Stomach (tissue), 9 donors: ENCODE results near the gene TMEM132E. TPM values are rescaled to one million over a fixed set of nuclear protein-coding genes. Genes with fewer than 3 reads are reported as not detected.

Source experiments
- DNase-seq, 2 donors: peaks; one replicate each; pipeline versions ENCODE4 v3.0.0 to v3.0.0-alpha.2; 2013 to 2019
- H3K27ac ChIP-seq, 5 donors: fragments of 200-600 bp in 4 of 5; sonication (generic) in 4 of 5; one replicate each; pipeline ENCODE4 v1.5.1; 2013 to 2019; ENCODE audit warnings: mild to moderate bottlenecking in 1 of 5, moderate library complexity in 1 of 5
- H3K27me3 ChIP-seq, 3 donors: fragments of 200-600 bp; sonication (generic); one replicate each; pipeline ENCODE4 v1.5.1; 2017 to 2019; ENCODE audit warnings: mixed run types in 1 of 3
- H3K36me3 ChIP-seq, 4 donors: fragments of 200-600 bp; sonication (generic); 1 replicate in 3 of 4; 2 replicates in 1 of 4; pipeline ENCODE4 v1.5.1; 2016 to 2019
- H3K4me1 ChIP-seq, 4 donors: fragments of 200-600 bp; sonication (generic); one replicate each; pipeline ENCODE4 v1.5.1; 2016 to 2019
- H3K4me3 ChIP-seq, 4 donors: fragments of 200-600 bp; sonication (generic) in 3 of 4; one replicate each; pipeline ENCODE4 v1.5.1; 2016 to 2019; ENCODE audit warnings: mild to moderate bottlenecking in 1 of 4
- H3K9me3 ChIP-seq, 4 donors: fragments of 200-600 bp; sonication (generic); one replicate each; pipeline ENCODE4 v1.5.1; 2016 to 2019
- EP300 ChIP-seq: sonication (generic); formaldehyde crosslinking; IDR thresholded peaks from one replicate; pipeline ENCODE4 v1.6.1; 2017; ENCODE audit warnings: antibody characterized with exemption
- POLR2A ChIP-seq, 4 donors: fragments of 450-650 bp; IDR thresholded peaks; one replicate each; pipeline ENCODE4 v1.6.1; 2016; ENCODE audit warnings: antibody characterized with exemption in 4 of 4, control low read depth in 2 of 4, mild to moderate bottlenecking in 1 of 4, moderate library complexity in 1 of 4
- POLR2AphosphoS5 ChIP-seq, 3 donors: sonication (generic); formaldehyde crosslinking; IDR thresholded peaks; one replicate each; pipeline ENCODE4 v1.6.1; 2016; ENCODE audit warnings: antibody characterized with exemption in 3 of 3
- WGBS, 5 donors: extraction: QIAGEN DNeasy Blood & Tissue Kit in 3 of 5; methylation state at CpG; one replicate each; pipeline versions ENCODE4 v1.1.5 to v1.1.7; 2013 to 2018; 5-methylcytosine and 5-hydroxymethylcytosine counted together
- intact Hi-C: fragments of 100-400 bp; cut with DNase I; formaldehyde crosslinking; loops from one replicate; pipeline ENCODE4 v1.15.1; 2023; ENCODE audit warnings: low total_unique reads
- polyA plus RNA-seq, 3 donors: library from polyadenylated mRNA; stranded (reverse); fragments of 200-250 nt; gene quantifications; one replicate each; pipeline ENCODE4 v1.2.3, GENCODE V29; 2013
- total RNA-seq, 5 donors: library from RNA; depleted of rRNA; stranded (reverse); fragments of >200 nt; gene quantifications; one replicate each; pipeline versions ENCODE4 v1.1.0 to v1.2.3, GENCODE V29; 2014 to 2016
- TF ChIP-seq, protein P1 (sequence below), 7 experiments: fragments of 450-650 bp in 4 of 7; fragments of 200-600 bp in 3 of 7; sonication (generic) in 3 of 7; IDR thresholded peaks; one replicate each; pipeline ENCODE4 v1.5.1; 2016 to 2019; ENCODE audit warnings: antibody characterized with exemption in 7 of 7, control low read depth in 2 of 7, mild to moderate bottlenecking in 1 of 7
- donor health status: healthy with polysubstance abuse.
- donor health status: Bipolar disorder and iron deficiency.
- donor health status: healthy.

Gene TMEM132E
- total and polyA plus RNA-seq, 8 donors: 0.05 to 0.55 (median 0.12) TPM; not detected in 5

DNA sequence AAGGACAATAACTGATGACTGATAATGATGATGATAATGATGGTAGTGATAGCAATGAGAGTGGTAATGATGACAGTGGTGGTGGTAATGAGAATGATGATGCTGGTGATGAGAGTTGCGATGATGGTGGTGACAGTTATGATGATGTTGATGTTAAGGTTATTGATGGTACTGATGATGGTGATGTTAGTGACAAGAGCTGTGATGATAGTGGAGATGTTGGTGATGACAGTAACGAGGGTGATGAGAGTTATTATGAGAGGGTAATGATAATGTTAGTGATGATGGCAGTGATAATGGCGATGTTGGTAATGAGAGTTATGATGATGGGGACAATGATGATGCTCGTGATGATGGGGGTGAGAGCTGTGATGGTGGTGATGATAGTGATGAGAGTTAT lies 13.2 kb upstream of the TMEM132E start:
- no peak overlapping the region for H3K4me3 ChIP-seq
- H3K27me3 ChIP-seq: peaks cover 0 to 85% (median 22%) of the 10 kb centered on the region in 3 donors
- DNase-seq: no peak
- H3K36me3 ChIP-seq: no peaks in the 10 kb centered on the region
- H3K9me3 ChIP-seq: no peaks in the 10 kb centered on the region
- no peak for TF ChIP-seq POLR2AphosphoS5 (IDR thresholded peaks at IDR 0.05)
- TF ChIP-seq POLR2A (IDR thresholded peaks at IDR 0.05): no peak
- TF ChIP-seq EP300: no peak
- TF ChIP-seq, protein P1, sequence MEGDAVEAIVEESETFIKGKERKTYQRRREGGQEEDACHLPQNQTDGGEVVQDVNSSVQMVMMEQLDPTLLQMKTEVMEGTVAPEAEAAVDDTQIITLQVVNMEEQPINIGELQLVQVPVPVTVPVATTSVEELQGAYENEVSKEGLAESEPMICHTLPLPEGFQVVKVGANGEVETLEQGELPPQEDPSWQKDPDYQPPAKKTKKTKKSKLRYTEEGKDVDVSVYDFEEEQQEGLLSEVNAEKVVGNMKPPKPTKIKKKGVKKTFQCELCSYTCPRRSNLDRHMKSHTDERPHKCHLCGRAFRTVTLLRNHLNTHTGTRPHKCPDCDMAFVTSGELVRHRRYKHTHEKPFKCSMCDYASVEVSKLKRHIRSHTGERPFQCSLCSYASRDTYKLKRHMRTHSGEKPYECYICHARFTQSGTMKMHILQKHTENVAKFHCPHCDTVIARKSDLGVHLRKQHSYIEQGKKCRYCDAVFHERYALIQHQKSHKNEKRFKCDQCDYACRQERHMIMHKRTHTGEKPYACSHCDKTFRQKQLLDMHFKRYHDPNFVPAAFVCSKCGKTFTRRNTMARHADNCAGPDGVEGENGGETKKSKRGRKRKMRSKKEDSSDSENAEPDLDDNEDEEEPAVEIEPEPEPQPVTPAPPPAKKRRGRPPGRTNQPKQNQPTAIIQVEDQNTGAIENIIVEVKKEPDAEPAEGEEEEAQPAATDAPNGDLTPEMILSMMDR (IDR thresholded peaks at IDR 0.05): no peak
- no peak overlapping the region for H3K27ac ChIP-seq
- intact Hi-C loops: no loop called here
- no peaks in the 10 kb centered on the region for H3K4me1 ChIP-seq
- 81 to 87% (median 83%) methylated on average over 4 of the region's 4 CpGs for WGBS, 5 donors

DNA sequence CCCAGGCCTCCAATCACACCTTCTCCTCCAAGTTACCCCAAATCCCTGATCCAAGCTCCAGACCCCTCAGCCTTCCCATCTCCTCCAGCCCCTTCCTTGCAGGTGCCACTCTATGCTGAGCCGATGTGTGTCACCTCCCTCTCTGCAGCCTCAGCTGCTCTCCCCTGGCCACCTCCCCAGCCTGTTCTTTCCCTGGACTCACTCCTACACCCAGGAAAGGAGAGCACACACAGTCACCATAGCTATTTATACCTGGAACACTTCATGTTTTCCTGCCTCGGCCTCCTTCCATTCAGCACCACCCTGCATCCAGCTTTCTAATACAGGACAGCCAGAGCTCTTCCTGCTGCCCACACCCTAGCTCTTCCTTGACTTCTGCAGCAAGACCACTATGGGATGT lies 12.5 kb upstream of the TMEM132E start:
- 76 to 93% (median 85%) methylated on average over 2 of the region's 2 CpGs for WGBS, 5 donors
- no peak overlapping the region for H3K27ac ChIP-seq
- intact Hi-C loops: no loop called here
- H3K9me3 ChIP-seq: no peaks in the 10 kb centered on the region
- no peak for DNase-seq
- H3K36me3 ChIP-seq: no peaks in the 10 kb centered on the region
- TF ChIP-seq, protein P1 (IDR thresholded peaks at IDR 0.05): no peak
- TF ChIP-seq POLR2A (IDR thresholded peaks at IDR 0.05): no peak
- no peak for TF ChIP-seq EP300
- no peak for TF ChIP-seq POLR2AphosphoS5 (IDR thresholded peaks at IDR 0.05)
- H3K4me1 ChIP-seq: no peaks in the 10 kb centered on the region
- H3K4me3 ChIP-seq: no peak overlapping the region
- peaks cover 0 to 89% (median 28%) of the 10 kb centered on the region in 3 donors for H3K27me3 ChIP-seq

DNA sequence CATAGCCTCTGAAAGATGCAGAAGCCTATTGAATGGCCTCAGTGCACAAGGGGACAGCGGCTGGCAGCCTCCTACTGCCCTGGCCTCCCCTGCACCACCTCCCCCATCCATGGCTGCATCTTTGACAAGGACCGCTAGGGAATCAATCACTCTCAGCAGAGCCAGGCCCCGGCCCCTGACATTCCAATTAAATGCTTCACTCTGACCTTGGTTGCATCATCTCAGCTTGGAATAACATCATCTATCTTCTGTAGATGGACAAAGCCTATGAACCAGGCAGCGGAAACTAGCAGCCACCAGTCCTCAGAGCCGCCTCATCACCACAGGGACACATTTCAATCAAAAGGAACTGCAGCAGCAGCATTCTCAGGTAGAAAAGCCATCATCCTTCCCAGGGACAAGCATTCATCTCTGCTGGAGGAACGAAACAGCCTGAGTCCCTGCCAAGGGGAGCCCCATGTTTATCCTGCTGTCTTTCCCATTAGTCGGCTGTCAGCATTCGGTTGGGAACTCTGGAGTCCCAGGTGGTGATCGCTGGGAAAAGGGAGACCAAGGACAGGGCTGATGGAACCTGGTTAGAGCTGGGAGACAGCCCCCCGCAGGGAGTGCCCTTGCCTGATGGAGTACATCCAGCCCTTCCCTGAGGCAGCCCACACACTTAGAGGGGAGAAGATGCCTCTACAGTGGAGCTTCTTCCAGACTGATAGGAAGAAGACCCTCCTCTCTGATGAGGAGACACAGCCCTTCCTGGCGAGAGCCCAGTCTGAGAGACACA lies 11.5 kb upstream of the TMEM132E start:
- Histone ChIP-seq H3K4me1 (no peaks in the 10 kb centered on the region), H3K4me3 (no peak overlapping the region), H3K27me3 (peaks cover 0 to 89% (median 28%) of the 10 kb centered on the region in 3 donors), H3K27ac (no peak overlapping the region), H3K36me3 (no peaks in the 10 kb centered on the region), H3K9me3 (no peaks in the 10 kb centered on the region)
- DNase-seq: no peak
- intact Hi-C loops: no loop called here
- 37 to 47% (median 45%) methylated on average over 10 to 11 of the region's 11 CpGs for WGBS, 5 donors
- TF ChIP-seq EP300 (no peak), POLR2A (IDR thresholded peaks at IDR 0.05) (no peak), POLR2AphosphoS5 (IDR thresholded peaks at IDR 0.05) (no peak)
- TF ChIP-seq, protein P1 (IDR thresholded peaks at IDR 0.05): no peak

DNA sequence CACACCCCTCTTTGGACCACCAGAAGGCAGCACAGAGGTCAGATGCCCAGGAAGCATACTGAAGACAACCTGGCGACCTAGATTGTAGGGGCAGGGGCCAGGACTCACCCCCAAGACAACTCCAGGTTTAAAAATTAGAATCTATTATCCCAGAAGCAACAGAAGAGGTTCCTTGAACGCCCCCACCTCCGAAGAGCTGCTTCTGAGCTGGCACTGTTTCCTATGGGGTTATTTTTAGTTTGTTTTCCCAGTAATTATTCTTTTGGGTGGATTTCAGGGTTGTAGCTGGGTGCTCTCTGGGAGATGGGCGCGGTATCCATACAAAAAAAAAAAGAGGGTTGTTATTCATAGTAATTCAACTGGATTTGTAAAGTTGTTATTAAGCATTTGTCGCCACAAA lies 10.4 kb upstream of the TMEM132E start:
- 66 to 83% (median 74%) methylated on average over 6 of the region's 6 CpGs for WGBS, 5 donors
- H3K4me3 ChIP-seq: no peak overlapping the region
- peaks cover 0 to 89% (median 23%) of the 10 kb centered on the region in 3 donors for H3K27me3 ChIP-seq

More for the DNA sequence above, 10.4 kb upstream of the TMEM132E start:
- no peak for DNase-seq
- TF ChIP-seq, protein P1 (IDR thresholded peaks at IDR 0.05): no peak
- TF ChIP-seq EP300 (no peak), POLR2A (IDR thresholded peaks at IDR 0.05) (no peak), POLR2AphosphoS5 (IDR thresholded peaks at IDR 0.05) (no peak)
- no peaks in the 10 kb centered on the region for H3K4me1 ChIP-seq
- no peak overlapping the region for H3K27ac ChIP-seq
- no peaks in the 10 kb centered on the region for H3K9me3 ChIP-seq
- intact Hi-C loops: no loop called here
- H3K36me3 ChIP-seq: no peaks in the 10 kb centered on the region
